ENCODE measurements around the gene PPP1R12A. TPM values are rescaled to one million over a fixed set of nuclear protein-coding genes. Genes with fewer than 3 reads are reported as not detected.

Gene PPP1R12A
- total and polyA plus RNA-seq, 2 of the 4 experiments (the other 2 are of a cell fraction), result 47.7 to 112 TPM

- peak overlapping the region; percentile 96 for H2BK5ac ChIP-seq (ENCODE audit: low read depth, low read length, poor library complexity, severe bottlenecking)
- H4K20me1 ChIP-seq (ENCODE audit: insufficient read depth, low read length), result peaks cover 31% of the 10 kb centered on the region; the same call in 1 of the 2 replicates
- intact Hi-C loops (cut with micrococcal nuclease) (loop anchor here (1.0 to 10.0 kb wide), 9 partner anchors 48 to 512 kb away; partner anchors contain the start of gene PAWR), dilution Hi-C loops (cut with HindIII; ENCODE audit: low sequenced_read_pairs, unreplicated experiment) (no loop called here), in situ Hi-C loops (cut with MboI; ENCODE audit: low sequenced_read_pairs) (loop anchor here (10.0 to 25.0 kb wide), 2 partner anchors 250 to 522 kb away; no protein-coding TSS in a partner anchor)
- H4K8ac ChIP-seq (ENCODE audit: low read depth in 2 of 2, low read length in 2 of 2), result peak overlapping the region; percentile 81 to 92
- H3K9me3 ChIP-seq (ENCODE audit: control insufficient read depth, insufficient read depth, low read length), result no peaks in the 10 kb centered on the region
- H3K56ac ChIP-seq (ENCODE audit: extremely low read depth, insufficient read depth, low read length), result peak overlapping the region; percentile 90
- H3K9me1 ChIP-seq (ENCODE audit: insufficient read depth, low read length), result no peaks in the 10 kb centered on the region
- peak overlapping the region; percentile 96 for H3K23ac ChIP-seq (ENCODE audit: low read depth, low read length)
- peak overlapping the region; percentile 91 for H3K14ac ChIP-seq (replicated peaks; ENCODE audit: low read depth, low read length)
- peak overlapping the region; percentile 93 for H3K4ac ChIP-seq (ENCODE audit: low read depth, low read length)
- no peaks in the 10 kb centered on the region for H3K27me3 ChIP-seq (ENCODE audit: control insufficient read depth, insufficient read depth, low read length)
- H4K5ac ChIP-seq (ENCODE audit: low read depth, low read length), result peak overlapping the region; percentile 92
- ATAC-seq (ENCODE audit: low read depth), result peak; percentile 38
- H2BK20ac ChIP-seq (ENCODE audit: low read depth, low read length), result no peak overlapping the region
- CTCF ChIA-PET, result no interaction called here
- H2BK15ac ChIP-seq (ENCODE audit: low read depth, low read length), result peak overlapping the region; percentile 23; the same call in 1 of the 3 replicates
- H2BK120ac ChIP-seq (ENCODE audit: low read depth, low read length), result peak overlapping the region; percentile 56
- WGBS, 2 experiments (ENCODE audit: extremely low coverage in 2 of 2, insufficient read length in 1 of 2), result 0% methylated on average over 19 of the region's 53 CpGs; no CpG with 5 or more reads in 1 of the 2 experiments
- H2AK9ac ChIP-seq (replicated peaks; ENCODE audit: low read depth, low read length, poor library complexity), result peak overlapping the region; percentile 97
- H3K4me3 ChIP-seq (ENCODE audit: insufficient read depth, low read depth, low read length), result peak overlapping the region; percentile 93
- TF ChIP-seq USF2 (IDR thresholded peaks at IDR 0.05; ENCODE audit: low read depth, low read length) (no peak), MAZ (IDR thresholded peaks at IDR 0.05; ENCODE audit: borderline replicate concordance, low read depth, low read length) (peak; percentile 10; the same call in 1 of the 2 replicates)
- no TSS peak for BruUV-seq (replicated peaks)
- peak overlapping the region; percentile 98 for H3K27ac ChIP-seq (ENCODE audit: insufficient read depth, low read length)
- H3K4me2 ChIP-seq (ENCODE audit: low read depth, low read length), result peak overlapping the region; percentile 95
- peak overlapping the region; percentile 91 for H4K91ac ChIP-seq (ENCODE audit: insufficient read depth, low read depth, low read length)
- H3K36me3 ChIP-seq (ENCODE audit: control insufficient read depth, insufficient read depth, low read length), result no peaks in the 10 kb centered on the region
- DNase-seq, result peak; percentile 36
- no peaks in the 10 kb centered on the region for H3K4me1 ChIP-seq (ENCODE audit: control insufficient read depth, insufficient read depth, low read length)
- H3K79me1 ChIP-seq (ENCODE audit: low read depth in 1 of 2, low read length in 2 of 2), result peaks cover 12 to 24% of the 10 kb centered on the region in 2 experiments; a peak in 3 of 4 replicates
- peak overlapping the region; percentile 88 for H2AK5ac ChIP-seq (ENCODE audit: low read depth, low read length)
- H2AFZ ChIP-seq (replicated peaks; ENCODE audit: low read length, poor library complexity), result peak overlapping the region; percentile 89
- POLR2A ChIA-PET (ENCODE audit: unreplicated experiment), result interaction anchor here (0.6 kb wide), 2 partner anchors 17 to 845 kb away, joined by 5 to 7 read pairs; no protein-coding TSS in a partner anchor
- peak overlapping the region; percentile 99 for H3K9ac ChIP-seq (ENCODE audit: low read depth, low read length)
- H3K18ac ChIP-seq (ENCODE audit: low read depth, low read length), result peak overlapping the region; percentile 91
Observed at GRCh38 chr12:79934281-79935020, 446 bp downstream of the PPP1R12A start.
